Ishikawa (cell line): ENCODE results near the gene ONECUT3.

Experiments used
- CEBPB ChIP-seq: IDR thresholded peaks from 2 replicates; pipeline ENCODE4 v1.6.1; 2012
- CREB1 ChIP-seq: IDR thresholded peaks from 2 replicates; pipeline ENCODE4 v1.6.1; 2012; ENCODE audit warnings: low read depth
- EGR1 ChIP-seq: IDR thresholded peaks from 2 replicates; pipeline ENCODE4 v1.6.1; 2012
- EP300 ChIP-seq: IDR thresholded peaks from 2 replicates; pipeline ENCODE4 v1.6.1; 2012; ENCODE audit warnings: borderline replicate concordance
- FOXM1 ChIP-seq: IDR thresholded peaks from 2 replicates; pipeline ENCODE4 v1.6.1; 2012; ENCODE audit warnings: low read depth, borderline replicate concordance
- MAX ChIP-seq: IDR thresholded peaks from 2 replicates; pipeline ENCODE4 v1.6.1; 2012
- NFIC ChIP-seq: IDR thresholded peaks from 2 replicates; pipeline ENCODE4 v1.6.1; 2012
- RAD21 ChIP-seq: IDR thresholded peaks from 2 replicates; pipeline ENCODE4 v1.6.1; 2012; ENCODE audit warnings: low read depth
- REST ChIP-seq: IDR thresholded peaks from 2 replicates; pipeline ENCODE4 v1.6.1; 2012; ENCODE audit warnings: low read depth, mild to moderate bottlenecking
- TAF1 ChIP-seq: IDR thresholded peaks from 2 replicates; pipeline ENCODE4 v1.6.1; 2012; ENCODE audit warnings: low read depth, mild to moderate bottlenecking
- TCF12 ChIP-seq: IDR thresholded peaks from 2 replicates; pipeline ENCODE4 v1.6.1; 2012; ENCODE audit warnings: low read depth
- TEAD4 ChIP-seq: IDR thresholded peaks from 2 replicates; pipeline ENCODE4 v1.6.1; 2012
- USF1 ChIP-seq: IDR thresholded peaks from 2 replicates; pipeline ENCODE4 v1.6.1; 2012
- YY1 ChIP-seq: IDR thresholded peaks from 2 replicates; pipeline ENCODE4 v1.6.1; 2012; ENCODE audit warnings: low read depth
- ZBTB7A ChIP-seq: IDR thresholded peaks from 2 replicates; pipeline ENCODE4 v1.6.1; 2012; ENCODE audit warnings: low read depth

The ONECUT3 gene

GRCh38 chr19:1774989-1775772 lies 21.9 kb downstream of the ONECUT3 start:
- TF ChIP-seq EGR1: no peak
- no peak for TF ChIP-seq USF1
- TF ChIP-seq FOXM1: no peak
- TF ChIP-seq MAX: no peak
- no peak for TF ChIP-seq CREB1
- TF ChIP-seq RAD21: 0 out of 2 replicates have a peak, but pooled peaks have one; percentile 11

GRCh38 chr19:1775951-1776605 lies 22.8 kb downstream of the ONECUT3 start:
- TF ChIP-seq TEAD4 (no peak), ZBTB7A (no peak), EGR1 (no peak), YY1 (no peak), NFIC (no peak), MAX (no peak), CEBPB (no peak), CREB1 (no peak), TAF1 (no peak), FOXM1 (no peak), REST (no peak), TCF12 (no peak), EP300 (no peak)

- TF ChIP-seq EGR1 (no peak), ZBTB7A (no peak), NFIC (no peak), REST (no peak), TEAD4 (no peak), FOXM1 (no peak), TCF12 (no peak), RAD21 (no peak), TAF1 (no peak), CEBPB (no peak), USF1 (no peak), YY1 (no peak), EP300 (no peak)
These were observed 23.4 kb downstream of the ONECUT3 start for GRCh38 chr19:1776606-1777147.

- TF ChIP-seq CEBPB (no peak), NFIC (no peak), TAF1 (no peak), YY1 (no peak), FOXM1 (no peak), TCF12 (no peak), ZBTB7A (no peak)
These were observed 23.8 kb downstream of the ONECUT3 start for GRCh38 chr19:1777149-1777548.

GRCh38 chr19:1779574-1779973 lies 26.3 kb downstream of the ONECUT3 start:
- TF ChIP-seq CEBPB (no peak), MAX (no peak), YY1 (no peak), TEAD4 (no peak), CREB1 (no peak), TAF1 (no peak), FOXM1 (no peak), ZBTB7A (no peak), USF1 (no peak), EGR1 (no peak), EP300 (no peak), REST (no peak), TCF12 (no peak), NFIC (no peak), RAD21 (no peak)
